KMS-11 (cell line): ENCODE data around the gene CCDC171.

Experiments
- H2AFZ ChIP-seq: fragments of 200-600 bp; sonication (generic); 2 replicates; pipeline ENCODE4 v1.6.1; 2016; ENCODE audit warnings: antibody characterized with exemption, mixed run types, low read depth
- H3K27ac ChIP-seq: fragments of 200-600 bp; sonication (generic); 2 replicates; pipeline ENCODE4 v1.6.1; 2016; ENCODE audit warnings: mild to moderate bottlenecking, mixed run types
- H3K27me3 ChIP-seq: fragments of 200-600 bp; sonication (generic); 2 replicates; pipeline ENCODE4 v1.6.1; 2017; ENCODE audit warnings: mild to moderate bottlenecking, low read depth, mixed run types, moderate library complexity; ENCODE audit not compliant: insufficient read depth
- H3K36me3 ChIP-seq: fragments of 200-600 bp; sonication (generic); 2 replicates; pipeline ENCODE4 v1.6.1; 2017; ENCODE audit warnings: mild to moderate bottlenecking, mixed run types; ENCODE audit not compliant: insufficient read depth
- H3K4me1 ChIP-seq: fragments of 200-600 bp; sonication (generic); 2 replicates; pipeline ENCODE4 v1.6.1; 2016; ENCODE audit warnings: mild to moderate bottlenecking, low read depth, mixed run types; ENCODE audit not compliant: poor library complexity, severe bottlenecking
- H3K4me2 ChIP-seq: fragments of 200-600 bp; sonication (generic); 2 replicates; pipeline ENCODE4 v1.7.0; 2016; ENCODE audit warnings: mild to moderate bottlenecking, mixed run types
- H3K4me3 ChIP-seq: fragments of 200-600 bp; sonication (generic); IDR thresholded peaks from 2 replicates; pipeline ENCODE4 v1.6.1; 2017; ENCODE audit warnings: low read depth, low read length, mixed read lengths; ENCODE audit not compliant: insufficient read depth
- H3K79me2 ChIP-seq: fragments of 200-600 bp; sonication (generic); 2 replicates; pipeline ENCODE4 v1.6.1; 2016; ENCODE audit warnings: low read depth, mixed run types; ENCODE audit not compliant: insufficient read depth
- H3K9ac ChIP-seq: fragments of 200-600 bp; sonication (generic); 2 replicates; pipeline ENCODE4 v1.6.1; 2016; ENCODE audit warnings: mild to moderate bottlenecking, mixed run types
- H4K20me1 ChIP-seq: fragments of 200-600 bp; sonication (generic); 2 replicates; pipeline ENCODE4 v1.6.1; 2016; ENCODE audit warnings: mild to moderate bottlenecking, mixed run types; ENCODE audit not compliant: insufficient read depth
- CTCF ChIP-seq: fragments of 200-600 bp; sonication (generic); conservative IDR thresholded peaks from 2 replicates; pipeline ENCODE4 v1.6.1; 2017; ENCODE audit warnings: low read depth, mild to moderate bottlenecking, antibody characterized with exemption, low read length, moderate library complexity, mixed read lengths

CCDC171 gene

GRCh38 chr9:15885464-15885863, 332.6 kb downstream of the CCDC171 start:
- H4K20me1 ChIP-seq, result no peaks in the 10 kb centered on the region
- H3K79me2 ChIP-seq, result no peaks in the 10 kb centered on the region
- H3K27me3 ChIP-seq, result no peaks in the 10 kb centered on the region
- no peak overlapping the region for H3K9ac ChIP-seq
- TF ChIP-seq CTCF, result no peak
- H2AFZ ChIP-seq, result no peak overlapping the region
- H3K4me2 ChIP-seq, result no peak overlapping the region
- no peaks in the 10 kb centered on the region for H3K4me1 ChIP-seq
- H3K36me3 ChIP-seq, result no peaks in the 10 kb centered on the region
- H3K4me3 ChIP-seq, result no peak overlapping the region
- H3K27ac ChIP-seq, result no peak overlapping the region

- no peak overlapping the region for H3K4me3 ChIP-seq
- no peaks in the 10 kb centered on the region for H3K4me1 ChIP-seq
- H3K79me2 ChIP-seq, result no peaks in the 10 kb centered on the region
- no peak for TF ChIP-seq CTCF
- H2AFZ ChIP-seq, result no peak overlapping the region
- no peak overlapping the region for H3K27ac ChIP-seq
- no peak overlapping the region for H3K9ac ChIP-seq
- no peaks in the 10 kb centered on the region for H3K27me3 ChIP-seq
- H4K20me1 ChIP-seq, result no peaks in the 10 kb centered on the region
- H3K36me3 ChIP-seq, result no peaks in the 10 kb centered on the region
- no peak overlapping the region for H3K4me2 ChIP-seq
Observed at GRCh38 chr9:15889555-15889954, 336.7 kb downstream of the CCDC171 start.

- no peak overlapping the region for H3K4me3 ChIP-seq
- TF ChIP-seq CTCF, result no peak
- no peak overlapping the region for H3K27ac ChIP-seq
- no peaks in the 10 kb centered on the region for H3K27me3 ChIP-seq
- no peak overlapping the region for H3K4me2 ChIP-seq
- H2AFZ ChIP-seq, result no peak overlapping the region
- no peaks in the 10 kb centered on the region for H3K4me1 ChIP-seq
- H3K9ac ChIP-seq, result no peak overlapping the region
- H3K79me2 ChIP-seq, result no peaks in the 10 kb centered on the region
- H3K36me3 ChIP-seq, result no peaks in the 10 kb centered on the region
- H4K20me1 ChIP-seq, result no peaks in the 10 kb centered on the region
Observed at GRCh38 chr9:15901572-15901971, 348.7 kb downstream of the CCDC171 start.

GRCh38 chr9:15909297-15909696, 356.5 kb downstream of the CCDC171 start:
- H3K36me3 ChIP-seq, result no peaks in the 10 kb centered on the region
- H3K4me3 ChIP-seq, result no peak overlapping the region
- no peaks in the 10 kb centered on the region for H3K79me2 ChIP-seq
- H3K27ac ChIP-seq, result no peak overlapping the region
- no peaks in the 10 kb centered on the region for H3K4me1 ChIP-seq
- no peaks in the 10 kb centered on the region for H4K20me1 ChIP-seq
- no peak overlapping the region for H2AFZ ChIP-seq
- no peaks in the 10 kb centered on the region for H3K27me3 ChIP-seq
- no peak overlapping the region for H3K9ac ChIP-seq
- no peak overlapping the region for H3K4me2 ChIP-seq
- TF ChIP-seq CTCF, result no peak

- H2AFZ ChIP-seq, result no peak overlapping the region
- no peak for TF ChIP-seq CTCF
Observed at GRCh38 chr9:15915711-15916110, 362.9 kb downstream of the CCDC171 start.

More at GRCh38 chr9:15915711-15916110, 362.9 kb downstream of the CCDC171 start:
- no peaks in the 10 kb centered on the region for H4K20me1 ChIP-seq
- no peaks in the 10 kb centered on the region for H3K79me2 ChIP-seq
- H3K9ac ChIP-seq, result no peak overlapping the region
- no peak overlapping the region for H3K4me3 ChIP-seq
- H3K27ac ChIP-seq, result no peak overlapping the region
- H3K36me3 ChIP-seq, result no peaks in the 10 kb centered on the region
- no peaks in the 10 kb centered on the region for H3K27me3 ChIP-seq
- H3K4me2 ChIP-seq, result no peak overlapping the region
- H3K4me1 ChIP-seq, result no peaks in the 10 kb centered on the region
